HG03159 (cell line): ENCODE measurements around the gene ARHGEF39.
"Not testable (repeated sequence)": the region's sequence is repeated elsewhere in the genome, so short reads cannot be mapped to it uniquely, and the experiment has no call there.

Experiments
- ATAC-seq: cut with Tn5 transposase; IDR thresholded peaks from one replicate; pipeline ENCODE4 v1.9.1; 2021; ENCODE audit warnings: mild to moderate bottlenecking, moderate library complexity; ENCODE audit not compliant: unreplicated experiment

Gene ARHGEF39

GRCh38 chr9:35653611-35654010 is 11.4 kb downstream of the ARHGEF39 start:
- ATAC-seq = no peak

GRCh38 chr9:35652829-35653209 is 12.2 kb downstream of the ARHGEF39 start:
- ATAC-seq = no peak

GRCh38 chr9:35651956-35652828 is 12.8 kb downstream of the ARHGEF39 start:
- ATAC-seq = no peak

GRCh38 chr9:35650341-35651158 is 14.4 kb downstream of the ARHGEF39 start, which contains the start of gene SIT1:
TSS of gene SIT1 (minus strand) at chr9:35650931. CDS start at chr9:35650853, 78 bp downstream.
- no peak for ATAC-seq

- no peak for ATAC-seq
Observed at GRCh38 chr9:35649431-35650340, 15.3 kb downstream of the ARHGEF39 start.

GRCh38 chr9:35646533-35647265 is 18.3 kb downstream of the ARHGEF39 start:
- peak; percentile 79 for ATAC-seq

GRCh38 chr9:35646153-35646532 is 18.9 kb downstream of the ARHGEF39 start:
- no peak for ATAC-seq

- not testable (repeated sequence) for ATAC-seq
Observed at GRCh38 chr9:35645736-35646135, 19.3 kb downstream of the ARHGEF39 start.

GRCh38 chr9:35643046-35643445 is 21.9 kb downstream of the ARHGEF39 start:
- no peak for ATAC-seq

GRCh38 chr9:35641478-35641877 is 23.5 kb downstream of the ARHGEF39 start:
- not testable (repeated sequence) for ATAC-seq

- not testable (repeated sequence) for ATAC-seq
Observed at GRCh38 chr9:35640431-35640830, 24.6 kb downstream of the ARHGEF39 start.

- no peak for ATAC-seq
Observed at GRCh38 chr9:35639631-35640030, 25.4 kb downstream of the ARHGEF39 start.

- not testable (repeated sequence) for ATAC-seq
Observed at GRCh38 chr9:35639225-35639624, 25.8 kb downstream of the ARHGEF39 start.

GRCh38 chr9:35638751-35639150 is 26.2 kb downstream of the ARHGEF39 start:
- ATAC-seq = not testable (repeated sequence)

GRCh38 chr9:35637427-35637955 is 27.5 kb downstream of the ARHGEF39 start:
- not testable (repeated sequence) for ATAC-seq

- not testable (repeated sequence) for ATAC-seq
Observed at GRCh38 chr9:35636877-35637246, 28.1 kb downstream of the ARHGEF39 start.

- no peak for ATAC-seq
Observed at GRCh38 chr9:35636135-35636876, 28.7 kb downstream of the ARHGEF39 start.

GRCh38 chr9:35635730-35636129 is 29.3 kb downstream of the ARHGEF39 start:
- ATAC-seq = no peak

GRCh38 chr9:35629597-35629996 is 35.4 kb downstream of the ARHGEF39 start:
- no peak for ATAC-seq
